ENCODE results near the gene MAP3K21.

The MAP3K21 gene

DNA sequence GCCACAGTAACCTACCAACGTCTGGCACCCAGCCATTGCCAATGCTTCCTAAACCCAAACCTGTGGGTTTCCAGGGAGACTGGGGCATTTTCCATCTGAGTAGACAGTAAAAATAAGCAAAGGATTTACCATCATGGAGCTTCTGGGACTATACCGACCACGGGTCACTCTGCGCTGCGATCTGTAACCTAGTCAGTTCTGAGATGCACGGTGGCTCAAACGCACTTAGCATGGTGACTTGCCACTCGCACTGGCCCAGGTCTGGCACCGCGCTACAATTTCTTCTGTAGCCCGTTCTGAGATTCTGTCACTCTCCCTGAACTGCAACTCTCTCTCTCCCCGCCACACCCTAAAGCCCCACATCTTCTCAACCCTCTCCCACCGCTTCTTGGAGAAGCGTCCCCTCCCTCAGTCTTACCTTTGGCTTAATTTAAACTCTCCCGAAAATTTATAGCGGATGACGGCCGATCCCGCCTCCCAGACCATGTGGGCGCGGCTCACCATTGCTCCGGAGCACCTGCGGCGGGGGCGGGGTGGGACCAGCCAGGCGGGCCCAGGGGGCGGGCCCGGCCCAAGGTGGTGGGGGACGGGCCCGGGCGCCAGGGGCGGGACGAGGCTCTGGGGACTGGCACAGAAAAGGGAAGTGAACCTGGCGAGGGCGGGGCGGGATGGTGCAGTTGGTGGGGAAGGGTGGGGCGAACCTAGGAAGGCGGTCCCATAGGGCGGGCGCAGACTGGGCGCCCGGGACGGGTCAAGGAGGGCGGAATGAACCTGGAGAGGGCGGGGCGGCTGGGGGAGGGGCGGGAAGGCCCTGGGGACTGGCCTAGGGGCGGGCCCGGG is 493 bp upstream of the MAP3K21 start:
- peak; percentile 88 for DNase-seq

DNA sequence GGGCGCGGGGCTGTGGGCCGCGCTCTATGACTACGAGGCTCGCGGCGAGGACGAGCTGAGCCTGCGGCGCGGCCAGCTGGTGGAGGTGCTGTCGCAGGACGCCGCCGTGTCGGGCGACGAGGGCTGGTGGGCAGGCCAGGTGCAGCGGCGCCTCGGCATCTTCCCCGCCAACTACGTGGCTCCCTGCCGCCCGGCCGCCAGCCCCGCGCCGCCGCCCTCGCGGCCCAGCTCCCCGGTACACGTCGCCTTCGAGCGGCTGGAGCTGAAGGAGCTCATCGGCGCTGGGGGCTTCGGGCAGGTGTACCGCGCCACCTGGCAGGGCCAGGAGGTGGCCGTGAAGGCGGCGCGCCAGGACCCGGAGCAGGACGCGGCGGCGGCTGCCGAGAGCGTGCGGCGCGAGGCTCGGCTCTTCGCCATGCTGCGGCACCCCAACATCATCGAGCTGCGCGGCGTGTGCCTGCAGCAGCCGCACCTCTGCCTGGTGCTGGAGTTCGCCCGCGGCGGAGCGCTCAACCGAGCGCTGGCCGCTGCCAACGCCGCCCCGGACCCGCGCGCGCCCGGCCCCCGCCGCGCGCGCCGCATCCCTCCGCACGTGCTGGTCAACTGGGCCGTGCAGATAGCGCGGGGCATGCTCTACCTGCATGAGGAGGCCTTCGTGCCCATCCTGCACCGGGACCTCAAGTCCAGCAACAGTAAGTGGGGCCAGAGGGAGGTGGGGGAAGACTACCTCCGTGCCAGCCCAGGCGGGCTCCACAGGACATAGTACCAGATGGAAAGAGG is 808 bp downstream of the MAP3K21 start:
- DNase-seq, result peak; percentile 27

DNA sequence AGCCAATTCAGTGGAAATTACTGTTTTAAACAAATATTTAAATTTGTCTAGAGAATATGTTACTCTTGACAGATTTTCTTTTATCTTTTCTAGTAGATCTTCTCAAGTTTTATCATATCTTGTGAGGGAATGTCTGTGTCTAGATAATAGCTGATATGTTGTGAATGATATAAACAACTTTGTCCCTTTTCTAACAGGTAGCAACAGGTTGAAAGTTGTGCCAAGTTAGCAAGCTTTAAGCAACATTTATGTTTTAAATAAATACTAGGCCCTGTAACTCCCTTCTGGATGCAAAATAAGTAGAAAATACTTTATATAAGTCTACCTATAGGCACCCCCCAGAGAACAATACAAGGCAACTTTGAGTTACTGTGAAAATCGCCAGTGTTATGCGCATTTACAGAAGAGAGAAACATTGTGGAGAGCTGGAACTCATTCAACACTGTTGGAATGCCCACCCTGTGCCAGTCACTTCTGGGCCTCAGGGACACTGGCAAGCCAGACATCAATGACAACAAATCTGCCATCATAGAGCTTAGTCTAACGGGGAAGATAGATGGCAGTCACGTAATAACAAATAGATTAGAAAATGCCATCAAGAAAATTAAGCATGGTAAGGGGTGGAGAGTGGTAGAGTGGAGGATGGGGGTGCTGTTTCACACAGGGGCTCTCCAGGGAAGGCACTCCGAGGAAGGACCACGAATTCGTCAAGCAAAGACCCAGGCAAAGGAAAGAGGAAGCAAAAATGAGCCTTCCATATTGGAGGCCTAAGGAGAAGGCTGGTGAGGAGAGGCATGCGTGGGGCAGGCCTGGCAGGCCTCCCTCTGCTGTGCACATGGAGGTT is 4.4 kb downstream of the MAP3K21 start:
- no peak for DNase-seq

DNA sequence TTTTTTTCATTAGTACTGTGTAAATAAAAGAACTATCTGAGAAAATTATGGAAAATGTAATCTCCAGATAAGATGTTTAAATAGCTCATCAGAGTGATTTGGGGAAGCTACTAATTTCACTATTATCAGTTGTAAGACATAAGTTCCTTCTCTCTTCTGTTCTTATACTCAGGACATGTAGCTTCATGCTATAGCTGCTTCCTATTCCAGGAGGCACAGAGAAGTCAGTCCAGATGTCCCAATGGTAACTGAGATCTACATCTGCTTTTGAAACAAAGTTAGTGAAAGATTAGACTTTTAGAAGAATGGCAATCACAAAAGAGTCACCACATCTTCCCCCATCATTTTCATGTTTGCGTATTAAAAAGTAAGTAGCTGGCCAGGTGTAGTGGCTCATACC is 5.6 kb downstream of the MAP3K21 start:
- DNase-seq, result no peak

DNA sequence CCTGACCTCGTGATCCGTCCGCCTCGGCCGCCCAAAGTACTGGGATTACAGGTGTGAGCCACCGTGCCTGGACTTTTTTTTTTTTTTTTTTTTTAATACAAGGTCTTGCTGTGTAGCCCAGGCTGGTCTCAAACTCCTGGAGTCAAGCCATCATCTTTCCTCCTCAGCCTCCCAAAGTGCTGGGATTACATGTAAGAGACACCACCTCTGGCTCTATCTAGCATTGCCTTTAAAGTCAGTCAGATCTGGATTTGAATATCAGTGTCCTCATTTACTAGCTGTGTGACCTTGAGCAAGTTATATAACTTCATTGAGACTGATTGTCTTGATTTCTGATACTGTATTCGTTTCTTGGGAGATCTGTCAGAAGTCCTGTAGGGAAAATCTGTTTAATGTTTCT is 6.6 kb downstream of the MAP3K21 start:
- no peak for DNase-seq

DNA sequence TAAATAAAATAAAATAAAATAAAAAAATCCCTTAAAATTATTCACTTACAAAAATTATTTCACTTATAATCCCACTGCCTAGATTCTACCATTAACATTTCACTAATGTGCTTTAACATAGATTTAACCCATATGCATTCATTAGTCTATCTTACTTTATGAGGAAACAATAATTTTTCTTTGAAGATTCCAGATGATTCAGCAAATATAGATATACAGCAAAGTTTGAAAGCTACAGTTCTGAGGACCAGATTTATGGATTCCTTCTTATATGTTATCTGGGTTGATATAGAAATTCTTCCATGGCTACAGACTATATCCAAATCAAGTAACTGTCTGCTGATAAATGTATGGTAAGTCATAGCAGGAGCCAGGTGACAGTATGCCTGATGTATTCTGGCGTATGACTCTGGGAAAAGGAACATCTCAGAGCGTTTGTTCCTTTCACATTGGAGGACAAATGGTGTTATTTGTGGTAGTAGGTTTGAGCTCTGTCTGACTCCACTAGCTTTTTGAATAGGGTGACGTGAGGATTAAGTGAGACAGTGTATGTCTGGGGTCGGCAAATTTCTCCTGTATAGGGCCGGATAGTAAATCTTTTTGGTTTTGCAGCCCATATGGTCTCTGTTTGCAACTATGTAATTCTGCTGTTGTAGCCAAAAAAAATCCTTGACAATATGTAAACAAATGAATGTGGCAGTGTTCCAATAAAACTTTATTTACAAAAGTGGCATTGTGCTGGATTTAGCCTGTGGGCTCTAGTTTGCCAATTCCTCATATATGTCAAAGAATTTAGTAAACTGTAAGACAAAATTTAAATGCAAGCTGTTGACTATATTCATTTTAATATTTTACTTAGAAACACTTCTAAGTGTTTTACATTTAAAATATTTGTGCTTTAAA is 9.3 kb downstream of the MAP3K21 start:
- DNase-seq, result no peak

DNA sequence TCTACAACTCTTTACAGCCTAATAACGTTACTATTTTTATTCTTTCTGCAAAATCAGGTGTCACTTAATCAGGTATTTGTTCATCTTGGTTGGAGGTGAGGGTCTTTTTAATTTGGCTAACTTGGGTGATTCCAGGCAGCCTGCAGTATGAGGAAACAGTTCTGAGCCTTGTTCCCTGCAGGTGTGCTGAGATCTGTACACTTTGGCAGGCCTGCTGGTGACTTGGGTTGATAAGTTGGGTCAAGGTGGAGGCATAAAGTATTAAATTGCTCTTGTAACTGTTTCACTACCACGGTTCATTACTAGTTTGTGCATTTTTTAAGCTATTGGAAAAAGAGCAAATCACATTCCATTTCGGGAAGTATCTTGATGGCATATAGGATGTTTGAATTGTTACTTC is 10.0 kb downstream of the MAP3K21 start:
- no peak for DNase-seq

DNA sequence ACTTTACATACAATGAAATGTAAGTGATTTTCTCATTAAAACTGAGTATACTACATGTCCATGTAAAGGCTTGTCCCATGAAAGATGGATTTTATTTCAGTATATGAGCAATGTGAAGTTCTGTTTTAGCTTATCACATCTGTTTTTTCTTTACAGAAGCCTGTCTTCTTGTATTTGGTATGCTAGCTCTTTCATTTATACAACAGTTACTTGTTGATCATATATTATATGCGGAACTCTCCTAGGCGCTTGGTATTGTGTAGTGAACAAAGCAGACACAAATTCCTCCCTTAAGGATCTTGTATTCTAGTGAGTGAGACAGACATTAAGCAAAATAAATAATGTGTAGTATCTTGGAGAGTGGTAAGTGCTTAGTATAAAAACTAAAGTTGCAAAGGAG is 10.6 kb downstream of the MAP3K21 start:
- no peak for DNase-seq

DNA sequence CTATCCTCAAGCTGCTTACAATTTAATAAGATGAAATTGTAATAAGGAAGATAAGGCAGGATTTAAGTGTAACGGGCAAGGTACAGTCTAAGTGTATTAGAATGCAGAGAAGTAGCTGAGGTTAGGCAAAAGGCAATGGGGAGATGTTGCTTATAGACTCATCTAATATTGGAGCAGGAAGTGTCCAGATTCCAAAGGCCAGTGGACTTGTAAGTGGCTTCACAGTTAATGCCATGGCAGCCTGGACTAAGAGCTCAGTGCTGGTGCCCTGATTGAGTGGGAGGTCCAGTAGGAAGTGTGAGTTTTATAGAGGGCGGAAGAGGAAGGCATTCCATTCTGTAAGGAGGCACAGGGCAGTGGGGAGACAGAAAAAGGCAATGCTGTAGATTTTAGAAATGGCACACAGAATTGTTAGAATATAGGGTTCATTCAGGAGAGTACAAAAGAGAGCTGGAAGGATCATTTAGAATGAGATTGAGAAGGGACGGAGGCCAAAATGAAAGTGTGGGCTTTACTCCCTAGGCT is 12.6 kb downstream of the MAP3K21 start:
- DNase-seq, result no peak

DNA sequence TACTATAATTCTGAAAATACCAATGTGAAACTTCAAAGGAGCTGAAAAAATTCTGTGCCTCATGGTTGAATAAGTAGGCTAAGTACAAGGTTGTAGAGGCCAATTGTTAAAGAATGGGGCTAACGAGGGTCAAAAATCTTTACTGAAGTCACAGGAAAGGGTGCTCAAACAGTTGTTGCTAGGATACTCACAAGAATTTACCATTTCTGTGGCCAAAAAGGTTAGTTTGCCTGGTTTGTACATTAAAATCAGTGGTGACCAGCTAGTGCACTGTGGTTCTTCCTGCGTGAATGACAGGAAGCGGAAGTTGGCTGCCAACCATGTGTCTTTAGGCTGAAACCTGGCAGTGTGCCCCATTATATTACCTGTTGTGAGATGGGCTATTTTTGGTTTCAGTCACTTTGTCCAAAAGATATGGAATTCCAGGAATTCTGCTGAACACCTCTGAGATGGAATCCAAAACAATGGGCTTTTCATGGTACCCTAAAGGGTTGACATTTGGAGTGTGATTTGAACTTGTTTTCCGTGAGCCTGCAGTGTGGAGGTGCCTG is 13.5 kb downstream of the MAP3K21 start:
- no peak for DNase-seq

DNA sequence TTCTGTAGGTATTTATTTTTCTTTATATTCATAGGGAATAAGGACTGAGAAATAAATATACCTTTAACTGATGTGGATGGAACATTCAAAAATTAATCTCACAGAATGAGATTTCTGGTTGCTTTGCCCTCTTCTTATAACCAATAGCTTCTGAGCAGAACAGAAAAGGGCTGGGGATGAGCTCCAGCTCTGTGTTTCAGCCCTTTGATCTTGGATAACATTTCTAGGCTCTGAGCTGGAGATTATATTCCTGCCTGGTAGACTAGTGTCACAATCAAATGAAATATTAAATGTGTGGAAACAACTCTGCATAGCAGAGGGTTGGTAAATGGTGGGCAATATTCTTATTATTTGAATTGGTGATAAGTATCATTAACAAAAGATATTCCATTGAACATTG is 14.6 kb downstream of the MAP3K21 start:
- no peak for DNase-seq

DNA sequence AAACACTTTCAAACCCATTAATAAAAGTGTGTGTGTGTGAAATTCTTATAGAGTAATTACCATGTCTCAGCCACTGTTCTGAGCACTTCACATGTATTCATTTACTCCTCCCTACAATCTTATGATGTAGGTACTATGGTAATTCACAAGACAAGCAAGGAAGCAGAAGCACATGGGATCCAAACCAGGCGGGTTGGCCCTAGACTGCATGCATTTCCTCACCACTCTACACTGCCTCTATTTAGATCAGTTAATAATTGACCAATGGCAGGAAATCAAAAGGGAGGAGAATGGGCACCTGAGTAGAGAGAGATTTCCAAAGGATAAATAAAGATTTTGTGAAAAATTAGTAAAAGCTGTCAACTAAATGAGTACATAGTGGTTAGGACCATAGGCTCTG is 15.7 kb downstream of the MAP3K21 start:
- DNase-seq, result no peak

DNA sequence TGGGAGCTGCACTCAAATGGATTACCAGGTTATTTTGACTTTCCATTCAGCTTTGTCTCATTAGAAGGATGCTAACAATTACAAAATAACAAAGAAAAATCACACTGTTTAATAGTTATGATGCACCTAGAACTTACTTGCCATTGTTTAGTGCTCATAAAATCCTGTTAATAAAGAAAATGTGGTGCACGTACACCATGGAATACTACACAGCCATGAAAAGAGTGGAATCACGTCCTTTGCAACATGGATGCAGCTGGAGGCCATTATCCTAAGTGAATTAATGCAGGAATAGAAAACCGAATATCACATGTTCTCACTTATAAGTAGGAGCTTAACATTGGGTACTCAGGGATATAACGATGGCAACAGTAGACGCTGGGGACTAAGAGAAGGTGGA is 19.8 kb downstream of the MAP3K21 start:
- no peak for DNase-seq

DNA sequence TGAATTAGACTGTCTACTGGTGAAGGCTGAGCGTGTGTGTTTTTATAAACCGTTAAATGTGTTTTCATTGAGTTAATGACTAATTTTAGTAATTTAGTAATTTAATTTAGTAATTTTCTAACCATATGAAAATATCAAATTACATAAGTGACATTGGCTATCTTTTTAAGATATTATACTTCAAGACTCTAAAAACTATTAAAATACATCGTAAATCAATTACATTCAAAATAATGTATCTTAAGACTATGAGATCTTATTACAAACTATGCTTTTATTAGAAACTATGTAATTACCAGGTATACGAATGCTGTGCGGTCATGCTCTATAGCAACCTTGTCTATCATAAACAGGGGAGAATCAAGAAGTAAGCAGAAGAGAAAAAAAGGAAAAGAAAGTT is 21.6 kb downstream of the MAP3K21 start:
- DNase-seq, result no peak

DNA sequence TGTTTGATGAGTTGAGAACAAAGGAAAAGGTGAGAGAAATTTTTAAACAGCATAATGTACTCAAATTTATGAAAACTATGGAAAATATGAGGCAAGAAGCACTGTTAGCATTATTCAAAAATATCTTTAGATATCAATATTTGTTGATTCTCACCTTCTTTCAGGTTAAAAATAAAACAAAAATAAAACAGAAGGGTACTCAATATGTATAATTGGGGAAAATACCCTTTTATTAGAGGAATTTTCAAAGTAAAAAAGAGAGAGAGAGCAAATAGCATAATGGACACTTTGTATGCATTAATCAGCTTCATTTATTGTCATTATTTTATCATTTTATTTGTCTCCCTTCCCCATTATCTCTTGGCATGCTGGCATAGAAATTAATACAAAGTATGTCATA is 27.5 kb downstream of the MAP3K21 start:
- DNase-seq, result no peak

DNA sequence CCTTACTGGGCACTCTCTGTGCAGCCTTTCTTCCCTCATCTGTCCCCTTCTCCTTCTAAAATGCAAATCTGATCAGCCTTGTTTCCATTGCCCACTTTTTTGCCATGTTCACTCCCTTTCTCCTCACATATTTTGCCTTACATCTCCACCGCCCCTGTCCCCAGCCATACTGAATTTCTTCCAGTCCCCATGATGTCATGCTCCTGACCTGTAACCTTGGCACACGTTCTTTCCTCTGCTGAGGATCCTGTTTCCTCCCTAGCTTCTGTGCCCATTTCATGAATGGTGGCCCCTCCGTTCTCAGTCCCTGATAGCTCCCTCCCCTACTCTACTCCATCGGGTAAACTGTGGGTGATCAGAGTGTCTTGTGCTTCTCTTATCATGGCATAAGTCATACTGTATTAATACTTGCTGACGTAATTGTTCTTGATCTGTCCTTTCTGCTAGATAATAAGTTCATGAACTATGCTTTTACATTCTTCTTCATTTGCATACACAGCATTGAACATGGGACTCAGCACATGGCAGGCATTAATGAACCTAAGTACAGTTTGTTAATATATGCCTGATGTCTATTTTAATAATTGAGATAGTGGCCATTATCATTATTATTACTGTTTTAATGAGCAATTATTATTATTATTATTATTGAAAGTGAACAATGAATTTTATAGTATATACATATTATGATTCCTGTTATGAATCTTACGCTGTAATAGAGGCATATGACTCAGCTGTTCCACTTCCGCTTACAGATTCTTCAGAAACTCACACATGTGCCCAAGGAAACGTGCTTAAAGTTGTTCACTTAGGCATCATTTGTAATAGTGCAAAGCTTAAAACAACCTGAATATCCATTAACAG is 28.5 kb downstream of the MAP3K21 start:
- DNase-seq, result no peak

DNA sequence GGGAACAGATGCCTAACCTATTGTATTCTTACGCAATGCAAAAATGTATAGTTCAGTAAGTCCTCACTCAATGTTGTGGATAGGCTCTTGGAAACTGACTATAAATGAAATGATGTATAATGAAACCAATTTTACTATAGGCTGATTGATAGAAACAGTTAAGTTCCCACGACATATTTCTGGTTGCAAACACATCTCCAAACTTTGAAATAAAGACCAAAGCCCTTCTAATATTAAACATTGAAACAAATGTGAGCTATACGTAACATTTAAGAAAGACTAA is 29.1 kb downstream of the MAP3K21 start:
- no peak for DNase-seq

DNA sequence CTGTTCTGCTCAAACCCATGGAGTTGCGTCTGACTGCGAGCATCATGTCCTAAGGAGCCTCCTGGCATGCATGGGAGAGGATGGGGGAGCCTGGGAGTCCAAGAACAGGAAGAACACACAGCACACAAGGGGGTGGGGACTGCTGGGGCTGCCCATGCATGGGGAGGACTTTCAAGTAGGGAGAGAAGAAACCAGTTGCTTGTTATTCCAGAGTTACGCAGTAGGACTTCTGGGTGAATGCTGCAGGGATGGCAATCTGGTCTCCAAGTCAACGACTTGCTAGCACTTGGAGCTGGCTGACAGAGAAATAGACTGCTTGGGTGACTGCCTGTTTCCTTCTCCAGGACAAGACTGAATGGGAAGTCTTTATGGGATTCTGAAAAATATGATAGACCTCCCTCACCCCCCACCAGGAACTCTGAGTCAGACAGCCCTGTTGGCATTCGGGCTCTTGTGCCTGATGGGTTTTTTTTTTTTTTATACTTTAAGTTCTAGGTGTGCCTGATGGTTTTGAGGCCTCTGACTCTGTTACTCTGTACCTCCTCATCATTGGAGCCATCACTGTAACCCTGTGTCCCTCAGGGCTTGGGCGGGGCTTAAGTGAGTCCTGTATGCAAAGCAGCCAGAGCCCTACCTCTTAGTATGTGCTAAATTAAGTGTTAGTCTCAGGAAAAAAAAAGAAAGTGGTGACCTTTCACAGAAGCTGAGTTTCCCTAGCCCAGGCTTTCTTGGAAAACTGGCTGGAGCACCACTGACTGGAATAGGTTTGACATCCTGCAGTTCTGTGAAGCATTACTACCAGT is 30.3 kb downstream of the MAP3K21 start:
- no peak for DNase-seq

DNA sequence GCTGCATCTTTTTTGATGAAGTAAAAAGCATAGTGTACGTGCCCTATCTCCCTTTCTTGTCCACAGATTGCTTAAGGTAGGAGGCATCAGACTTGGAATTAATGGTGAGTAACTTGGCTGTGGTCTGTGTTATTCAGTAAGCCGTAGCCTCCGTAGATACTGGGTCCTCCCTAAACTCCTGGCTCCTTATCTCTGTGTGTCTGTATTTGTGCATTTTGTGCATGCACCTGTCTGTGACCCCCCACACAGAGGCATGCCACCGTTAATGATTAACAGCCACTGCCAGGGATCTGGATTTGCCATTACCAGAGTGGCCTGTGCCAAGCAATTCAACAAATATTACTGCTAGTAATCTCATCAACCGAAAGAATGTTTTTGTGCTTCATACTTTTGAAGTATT is 31.9 kb downstream of the MAP3K21 start:
- DNase-seq, result no peak

DNA sequence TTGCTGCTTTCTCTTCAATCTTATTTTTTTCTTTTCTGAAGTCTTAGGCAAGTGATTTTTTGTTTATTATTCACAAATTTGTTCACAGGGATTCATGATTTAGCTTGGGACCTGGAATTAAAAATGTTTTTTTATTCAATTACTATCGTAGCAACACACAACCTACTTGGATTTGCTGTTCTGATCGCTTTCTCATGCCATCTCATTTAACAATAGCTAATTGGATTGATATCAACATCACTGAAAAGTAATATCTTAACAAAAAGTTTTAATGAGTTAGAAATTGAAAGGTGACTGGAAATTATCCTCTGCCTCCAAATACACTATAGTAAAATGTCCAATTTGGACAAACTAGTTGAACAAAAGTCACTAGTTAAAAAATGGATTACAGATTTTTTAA is 32.4 kb downstream of the MAP3K21 start:
- no peak for DNase-seq
